Ovary (tissue), 3 donors: ENCODE measurements around the gene POR.

Source experiments
- EP300 ChIP-seq: sonication (generic); formaldehyde crosslinking; IDR thresholded peaks from one replicate; pipeline ENCODE4 v1.6.1; 2017; ENCODE audit warnings: antibody characterized with exemption
- POLR2A ChIP-seq: fragments of 450-650 bp; IDR thresholded peaks from one replicate; pipeline ENCODE4 v1.6.1; 2017; ENCODE audit warnings: antibody characterized with exemption, mild to moderate bottlenecking, moderate library complexity
- TF ChIP-seq, protein P1 (sequence below), 3 donors: fragments of 450-650 bp in 2 of 3; fragments of 200-600 bp in 1 of 3; IDR thresholded peaks; one replicate each; pipeline versions ENCODE4 v1.5.1 to v1.8.0; 2016 to 2022; ENCODE audit warnings: antibody characterized with exemption in 3 of 3, mild to moderate bottlenecking in 1 of 3
- donor health status: DM: no; HTN: no; CAD: no.

DNA sequence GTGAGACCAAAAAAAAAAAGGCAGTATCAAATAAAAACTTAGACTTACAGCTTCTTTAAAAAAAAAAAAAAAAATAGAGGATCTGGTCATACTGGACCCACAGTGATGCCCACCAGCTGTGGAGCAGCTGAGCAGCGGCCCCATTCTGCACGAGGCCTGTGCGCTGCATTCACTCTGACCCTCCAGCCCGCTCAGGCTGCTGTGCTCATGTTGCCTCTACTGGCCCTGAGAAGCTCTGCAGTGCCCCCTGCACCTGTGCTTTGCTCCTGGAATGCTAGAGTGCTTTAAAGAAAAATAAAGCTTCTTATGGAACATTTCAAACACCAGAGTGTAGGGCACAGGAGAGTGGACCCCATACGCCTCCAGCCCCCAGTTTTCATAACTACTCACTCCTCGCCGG is 46.3 kb downstream of the POR start:
- TF ChIP-seq EP300 (no peak), POLR2A (no peak)
- TF ChIP-seq, protein P1, sequence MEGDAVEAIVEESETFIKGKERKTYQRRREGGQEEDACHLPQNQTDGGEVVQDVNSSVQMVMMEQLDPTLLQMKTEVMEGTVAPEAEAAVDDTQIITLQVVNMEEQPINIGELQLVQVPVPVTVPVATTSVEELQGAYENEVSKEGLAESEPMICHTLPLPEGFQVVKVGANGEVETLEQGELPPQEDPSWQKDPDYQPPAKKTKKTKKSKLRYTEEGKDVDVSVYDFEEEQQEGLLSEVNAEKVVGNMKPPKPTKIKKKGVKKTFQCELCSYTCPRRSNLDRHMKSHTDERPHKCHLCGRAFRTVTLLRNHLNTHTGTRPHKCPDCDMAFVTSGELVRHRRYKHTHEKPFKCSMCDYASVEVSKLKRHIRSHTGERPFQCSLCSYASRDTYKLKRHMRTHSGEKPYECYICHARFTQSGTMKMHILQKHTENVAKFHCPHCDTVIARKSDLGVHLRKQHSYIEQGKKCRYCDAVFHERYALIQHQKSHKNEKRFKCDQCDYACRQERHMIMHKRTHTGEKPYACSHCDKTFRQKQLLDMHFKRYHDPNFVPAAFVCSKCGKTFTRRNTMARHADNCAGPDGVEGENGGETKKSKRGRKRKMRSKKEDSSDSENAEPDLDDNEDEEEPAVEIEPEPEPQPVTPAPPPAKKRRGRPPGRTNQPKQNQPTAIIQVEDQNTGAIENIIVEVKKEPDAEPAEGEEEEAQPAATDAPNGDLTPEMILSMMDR (IDR thresholded peaks at IDR 0.05): no peak
